Hematopoietic multipotent progenitor cell treated with erythropoietin and hydrocortisone succinate and interleukin-3 and kit ligand, for 6 days (in vitro differentiated cells): ENCODE measurements around the gene CRYBG1.
A peak's percentile ranks its signal among the peaks of the same experiment; 100 is the strongest.

ENCODE experiments used
- DNase-seq: peaks from one replicate; pipeline ENCODE4 v3.0.0-alpha.2; 2015

CRYBG1 gene, protein sequence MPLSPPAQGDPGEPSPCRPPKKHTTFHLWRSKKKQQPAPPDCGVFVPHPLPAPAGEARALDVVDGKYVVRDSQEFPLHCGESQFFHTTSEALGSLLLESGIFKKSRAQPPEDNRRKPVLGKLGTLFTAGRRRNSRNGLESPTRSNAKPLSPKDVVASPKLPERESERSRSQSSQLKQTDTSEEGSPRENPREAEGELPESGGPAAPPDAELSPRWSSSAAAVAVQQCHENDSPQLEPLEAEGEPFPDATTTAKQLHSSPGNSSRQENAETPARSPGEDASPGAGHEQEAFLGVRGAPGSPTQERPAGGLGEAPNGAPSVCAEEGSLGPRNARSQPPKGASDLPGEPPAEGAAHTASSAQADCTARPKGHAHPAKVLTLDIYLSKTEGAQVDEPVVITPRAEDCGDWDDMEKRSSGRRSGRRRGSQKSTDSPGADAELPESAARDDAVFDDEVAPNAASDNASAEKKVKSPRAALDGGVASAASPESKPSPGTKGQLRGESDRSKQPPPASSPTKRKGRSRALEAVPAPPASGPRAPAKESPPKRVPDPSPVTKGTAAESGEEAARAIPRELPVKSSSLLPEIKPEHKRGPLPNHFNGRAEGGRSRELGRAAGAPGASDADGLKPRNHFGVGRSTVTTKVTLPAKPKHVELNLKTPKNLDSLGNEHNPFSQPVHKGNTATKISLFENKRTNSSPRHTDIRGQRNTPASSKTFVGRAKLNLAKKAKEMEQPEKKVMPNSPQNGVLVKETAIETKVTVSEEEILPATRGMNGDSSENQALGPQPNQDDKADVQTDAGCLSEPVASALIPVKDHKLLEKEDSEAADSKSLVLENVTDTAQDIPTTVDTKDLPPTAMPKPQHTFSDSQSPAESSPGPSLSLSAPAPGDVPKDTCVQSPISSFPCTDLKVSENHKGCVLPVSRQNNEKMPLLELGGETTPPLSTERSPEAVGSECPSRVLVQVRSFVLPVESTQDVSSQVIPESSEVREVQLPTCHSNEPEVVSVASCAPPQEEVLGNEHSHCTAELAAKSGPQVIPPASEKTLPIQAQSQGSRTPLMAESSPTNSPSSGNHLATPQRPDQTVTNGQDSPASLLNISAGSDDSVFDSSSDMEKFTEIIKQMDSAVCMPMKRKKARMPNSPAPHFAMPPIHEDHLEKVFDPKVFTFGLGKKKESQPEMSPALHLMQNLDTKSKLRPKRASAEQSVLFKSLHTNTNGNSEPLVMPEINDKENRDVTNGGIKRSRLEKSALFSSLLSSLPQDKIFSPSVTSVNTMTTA (N-terminal part only)

GRCh38 chr6:106360410-106360988 lies at the start of gene CRYBG1:
CRYBG1 (plus strand) TSS chr6:106360717; CDS start chr6:106360909, 192 bp downstream.
- peak; percentile 58 for DNase-seq

GRCh38 chr6:106315765-106316374 lies 44.6 kb upstream of the CRYBG1 start:
- peak; percentile 89 for DNase-seq

- no peak for DNase-seq
These were observed 44.1 kb upstream of the CRYBG1 start for GRCh38 chr6:106316375-106316766.

GRCh38 chr6:106318061-106318460 lies 42.5 kb upstream of the CRYBG1 start:
- DNase-seq, result no peak

DNA sequence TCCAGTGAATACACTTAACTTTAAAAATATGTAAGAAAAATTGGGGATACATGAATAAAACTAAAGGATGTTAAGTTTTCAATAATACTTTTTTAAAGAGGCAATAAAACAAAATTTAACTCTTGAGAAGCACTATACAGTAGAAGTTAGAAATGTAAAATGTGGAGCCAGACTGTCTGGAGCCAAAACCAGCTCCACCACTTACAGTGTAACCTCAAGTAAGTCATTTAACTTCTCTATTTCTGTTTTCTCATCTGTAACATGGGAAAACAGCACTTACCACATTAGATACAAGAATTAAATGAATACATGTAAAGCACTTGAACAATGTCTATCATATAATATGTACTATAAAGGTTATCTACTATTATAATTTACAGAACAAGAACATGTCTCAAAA lies 41.7 kb upstream of the CRYBG1 start:
- no peak for DNase-seq

- no peak for DNase-seq
These were observed 38.6 kb upstream of the CRYBG1 start for GRCh38 chr6:106321940-106322339.

DNA sequence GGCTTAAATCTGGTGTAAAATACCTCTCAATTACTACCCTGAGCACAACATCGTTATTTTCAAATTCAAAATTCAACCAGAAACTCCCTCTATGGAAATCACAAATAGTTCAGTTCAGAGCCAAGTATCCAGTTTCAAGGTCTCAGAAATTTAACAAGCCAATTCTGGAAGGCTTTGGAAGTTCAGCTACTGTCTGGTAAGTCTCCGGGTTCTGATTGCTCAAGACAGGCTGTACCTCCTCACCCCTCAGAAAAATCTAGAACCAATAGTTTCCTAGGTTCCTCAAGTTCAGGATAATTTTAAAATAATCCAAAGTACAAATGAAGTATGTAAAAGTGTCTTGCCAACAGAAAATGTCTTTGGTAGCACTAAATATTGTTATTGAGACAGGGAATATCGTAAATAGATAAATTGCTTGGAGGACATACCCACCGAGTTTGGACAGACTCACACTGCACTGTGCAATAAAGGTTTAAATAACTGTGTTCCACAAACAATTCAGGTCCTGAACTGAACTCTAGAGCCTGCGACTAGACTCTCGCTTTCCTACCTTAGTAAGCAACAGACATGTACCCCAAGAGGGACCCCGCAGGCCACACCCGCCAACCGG lies 35.7 kb upstream of the CRYBG1 start:
- peak; percentile 23 for DNase-seq

GRCh38 chr6:106325336-106326178 lies 35.0 kb upstream of the CRYBG1 start, which contains the start of gene ATG5:
ATG5 (minus strand) TSS chr6:106325760; CDS start chr6:106316208, 9,552 bp downstream.
- DNase-seq, result peak; percentile 98

DNA sequence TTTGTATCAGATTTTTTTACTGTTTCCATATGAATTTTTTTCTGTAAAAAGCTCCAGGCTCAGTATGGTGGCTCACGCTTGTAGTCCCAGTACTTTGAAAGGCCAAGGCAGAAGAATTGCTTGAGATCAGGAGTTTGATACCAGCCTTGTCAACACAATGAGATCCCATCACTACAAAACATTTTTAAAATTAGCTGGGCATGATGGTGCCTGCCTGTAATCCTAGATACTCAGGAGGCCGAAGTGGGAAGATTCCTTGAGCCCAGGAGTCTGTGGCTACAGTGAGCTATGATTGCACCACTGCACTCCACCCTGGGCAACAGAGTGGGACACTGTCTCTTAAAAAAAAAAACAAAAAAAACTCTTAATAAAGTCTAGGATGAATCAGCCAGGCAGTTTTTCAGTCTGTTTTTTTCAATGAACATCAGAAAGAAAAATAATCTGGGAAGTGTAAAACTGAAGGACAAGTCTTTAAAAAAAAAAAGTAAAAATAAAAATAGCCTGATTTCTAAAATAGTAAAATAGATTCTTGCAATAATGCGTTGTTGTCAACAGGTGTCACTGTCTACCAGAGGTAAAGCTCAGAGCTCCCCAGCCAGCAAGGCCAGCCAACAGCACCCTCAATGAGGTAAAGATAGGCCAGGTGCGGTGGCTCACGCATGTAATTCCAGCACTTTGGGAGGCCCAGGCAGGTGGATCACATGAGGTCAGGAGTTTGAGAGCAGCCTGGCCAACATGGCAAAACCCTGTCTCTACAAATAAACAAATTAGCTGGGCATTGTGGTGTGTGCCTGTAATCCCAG lies 25.7 kb upstream of the CRYBG1 start:
- peak; percentile 73 for DNase-seq

DNA sequence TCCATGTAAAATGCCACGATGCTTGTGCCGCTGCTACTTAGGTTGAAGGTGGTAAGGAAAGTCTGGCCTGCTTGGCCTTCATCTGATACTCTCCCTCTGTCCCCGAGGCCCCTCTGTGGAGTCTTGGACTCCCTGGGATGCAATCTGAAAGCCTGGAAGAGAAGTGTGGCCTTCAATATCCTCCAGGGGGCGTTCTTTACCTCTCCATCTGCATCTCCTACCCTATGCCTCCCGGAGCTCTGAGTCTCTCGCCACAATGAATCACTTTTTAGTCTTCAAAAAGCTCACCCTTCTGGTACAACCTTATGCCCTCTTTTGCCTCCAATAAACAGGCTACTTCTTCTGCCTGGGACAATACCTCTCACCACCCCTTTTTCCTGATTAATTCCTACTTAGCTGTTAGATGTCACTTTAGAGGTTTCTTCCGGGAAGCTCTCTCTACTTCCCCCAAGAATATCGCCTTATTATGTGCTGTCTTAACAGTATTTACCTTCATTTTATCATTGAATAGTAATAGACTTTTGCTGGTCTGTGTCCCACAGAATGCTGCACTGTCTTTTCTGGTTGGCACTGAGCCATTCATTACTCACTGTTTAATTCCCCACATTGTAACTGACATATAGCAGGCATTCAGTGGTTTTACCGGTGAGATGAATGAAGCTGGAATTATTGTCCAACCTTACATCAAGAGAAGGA lies 21.0 kb upstream of the CRYBG1 start:
- peak; percentile 87 for DNase-seq

DNA sequence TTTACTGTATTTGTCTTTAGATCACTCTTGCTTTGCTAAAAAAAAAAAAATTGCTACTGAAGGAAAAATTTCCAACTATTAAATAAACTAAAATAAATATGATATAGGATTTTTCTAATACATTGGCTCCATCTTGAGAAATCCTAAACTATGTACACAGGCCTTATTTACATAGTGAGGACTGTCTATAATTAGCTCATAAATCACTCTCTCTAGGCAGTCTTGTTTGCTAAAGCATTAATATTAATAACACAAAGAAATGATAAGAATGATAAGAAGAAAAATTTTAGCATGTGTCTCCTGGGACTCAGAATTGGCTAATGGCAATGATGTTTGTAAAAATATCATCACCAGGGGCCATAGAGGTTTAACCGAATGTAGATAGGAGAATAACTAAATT lies 13.3 kb upstream of the CRYBG1 start:
- DNase-seq, result no peak

- DNase-seq, result no peak
These were observed 4.1 kb upstream of the CRYBG1 start for GRCh38 chr6:106356378-106356777.

DNA sequence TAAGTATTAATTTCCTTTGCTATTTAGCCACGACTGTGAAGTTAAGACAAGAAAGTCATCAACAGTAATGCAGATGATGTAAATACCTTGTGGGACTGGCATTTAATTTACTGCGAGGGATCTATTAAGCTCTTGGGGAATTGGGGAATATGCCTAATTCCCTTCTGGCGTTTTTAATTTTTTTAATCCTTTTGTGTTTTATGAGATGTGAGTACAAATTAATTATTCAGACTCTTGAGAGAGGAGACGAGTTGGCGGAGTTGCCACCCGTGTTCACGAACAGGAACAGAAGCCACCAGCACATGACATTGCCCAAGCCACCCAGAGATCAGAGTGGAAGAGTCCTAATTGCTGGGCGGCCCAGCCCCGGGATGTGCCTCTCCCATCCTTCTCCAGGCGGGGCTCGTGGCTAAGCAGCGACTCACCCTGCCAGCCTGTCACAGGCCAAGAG lies 533 bp upstream of the CRYBG1 start:
- no peak for DNase-seq

- peak; percentile 12 for DNase-seq
These were observed 493 bp downstream of the CRYBG1 start for GRCh38 chr6:106360989-106361430.

DNA sequence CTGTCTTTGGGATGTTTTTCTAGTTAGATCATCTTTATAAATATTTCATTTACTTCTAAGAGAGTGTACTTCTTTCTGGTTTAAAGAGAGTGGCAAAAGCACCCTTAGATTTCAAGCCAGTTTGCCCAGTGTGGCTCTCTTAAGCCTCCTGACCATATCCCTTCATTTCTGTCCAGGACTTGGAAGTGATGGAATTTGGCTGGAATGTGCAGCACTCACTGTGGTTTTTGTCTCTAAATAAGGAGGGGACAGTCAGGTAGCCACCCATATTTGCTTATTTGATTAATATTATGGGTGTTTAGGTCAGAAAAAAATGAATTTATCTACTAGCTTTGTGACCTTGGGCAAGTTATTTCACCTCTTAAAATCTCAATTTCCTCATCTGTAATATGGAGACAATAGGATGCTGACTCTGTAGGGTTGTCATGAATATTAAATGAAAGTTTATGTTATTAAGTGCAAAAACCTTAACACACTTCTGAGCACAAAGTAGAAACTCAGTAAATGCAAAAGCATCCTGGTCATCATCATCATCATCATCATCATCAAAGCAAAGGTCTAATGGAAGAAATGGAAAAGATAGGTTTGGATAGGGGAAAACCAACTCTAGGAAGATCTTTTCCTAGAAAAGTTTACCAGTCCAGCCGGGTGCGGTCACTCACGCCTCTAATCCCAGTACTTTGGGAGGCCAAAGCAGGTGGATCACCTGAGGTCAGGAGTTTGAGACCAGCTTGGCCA lies 3.1 kb downstream of the CRYBG1 start:
- no peak for DNase-seq

DNA sequence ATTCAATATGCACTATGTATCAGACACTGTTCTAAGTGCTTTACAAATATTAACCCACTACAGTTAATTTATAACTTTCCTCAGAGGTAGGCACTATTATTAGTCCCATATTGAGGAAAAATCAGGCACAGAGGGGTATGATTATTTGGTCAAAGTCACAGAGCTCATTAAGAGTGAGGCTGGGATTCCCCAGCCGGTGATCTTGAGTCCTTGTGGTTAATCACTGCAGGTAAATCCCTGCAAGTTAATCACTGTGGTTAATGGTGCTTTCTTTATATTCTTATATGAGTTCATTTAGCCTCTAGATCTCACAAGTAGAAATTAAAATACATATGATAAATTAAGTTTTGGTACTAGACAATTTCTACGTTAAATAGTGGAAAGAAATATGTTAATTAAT lies 9.2 kb downstream of the CRYBG1 start:
- no peak for DNase-seq

DNA sequence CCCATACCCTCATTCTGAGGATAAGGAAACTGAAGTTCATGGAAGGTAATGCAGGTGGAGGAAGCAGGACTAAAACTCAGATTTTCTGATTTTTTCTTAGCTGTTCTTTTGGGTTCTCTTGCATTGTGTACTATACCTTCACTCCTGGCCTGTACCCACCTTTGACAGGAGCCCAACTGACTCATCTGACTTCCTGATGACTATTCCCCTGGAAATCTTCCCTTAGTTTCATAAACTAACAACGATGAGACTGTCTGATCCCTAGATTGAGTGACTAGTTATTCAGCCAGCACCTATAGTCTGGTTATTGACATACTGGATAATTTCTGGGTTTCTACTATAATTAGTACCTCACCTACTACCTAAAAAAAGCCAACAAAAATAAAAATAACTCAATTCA lies 10.1 kb downstream of the CRYBG1 start:
- DNase-seq, result no peak

GRCh38 chr6:106372838-106373501 lies 12.5 kb downstream of the CRYBG1 start:
- DNase-seq, result no peak
